Measurements from ENCODE around the gene ERF.

The ERF gene

DNA sequence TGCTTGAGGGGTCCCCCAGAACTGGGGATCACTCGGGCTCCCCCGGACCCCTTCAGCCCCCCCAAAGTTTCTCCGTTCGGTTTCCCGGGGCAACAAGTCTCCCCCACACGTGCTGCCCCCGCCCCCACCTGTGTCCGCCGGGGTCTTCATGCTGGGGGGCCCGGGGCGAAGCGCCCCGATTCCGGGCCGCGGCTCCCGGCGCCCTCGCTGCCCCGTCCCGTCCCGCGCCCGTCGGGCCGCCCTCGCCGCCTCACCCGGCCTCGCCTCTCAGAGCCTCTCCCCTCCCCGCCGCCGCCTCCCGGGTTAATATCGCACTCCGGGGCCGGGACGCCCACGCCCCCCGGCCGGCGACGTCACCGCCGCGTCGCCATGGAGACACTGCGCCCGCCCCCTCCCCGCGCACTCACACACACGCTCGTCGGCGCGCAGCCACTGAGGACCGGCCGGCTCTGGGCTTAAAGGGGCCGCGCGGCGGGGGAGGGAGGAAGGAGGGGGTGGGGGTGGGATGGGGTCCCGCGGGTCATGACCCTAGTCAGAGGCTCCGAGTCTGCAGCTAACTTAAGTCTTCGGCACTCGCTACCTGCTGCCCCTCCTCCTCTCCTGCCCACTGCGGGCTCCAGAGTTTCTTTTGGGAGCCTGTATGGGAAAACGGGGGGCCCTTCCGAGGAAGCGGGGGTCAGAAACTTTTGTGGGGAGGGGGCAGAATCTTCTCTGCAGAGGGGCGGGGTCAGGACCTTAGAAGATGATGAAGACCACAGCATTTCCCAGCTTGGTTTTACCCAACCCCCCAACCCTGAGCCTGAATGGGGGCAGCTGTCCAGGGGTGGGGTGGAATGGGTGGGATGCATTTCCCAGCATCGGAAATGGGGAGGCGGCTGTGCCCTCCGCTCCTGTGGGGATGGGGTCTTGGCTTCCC is at the start of gene ERF:
Gene ERF, minus strand, starts transcription at position 279 of the 916 bp plus-strand sequence. Its CDS starts 129 bp downstream, at position 150.
- DNase-seq: peak; percentile 93

DNA sequence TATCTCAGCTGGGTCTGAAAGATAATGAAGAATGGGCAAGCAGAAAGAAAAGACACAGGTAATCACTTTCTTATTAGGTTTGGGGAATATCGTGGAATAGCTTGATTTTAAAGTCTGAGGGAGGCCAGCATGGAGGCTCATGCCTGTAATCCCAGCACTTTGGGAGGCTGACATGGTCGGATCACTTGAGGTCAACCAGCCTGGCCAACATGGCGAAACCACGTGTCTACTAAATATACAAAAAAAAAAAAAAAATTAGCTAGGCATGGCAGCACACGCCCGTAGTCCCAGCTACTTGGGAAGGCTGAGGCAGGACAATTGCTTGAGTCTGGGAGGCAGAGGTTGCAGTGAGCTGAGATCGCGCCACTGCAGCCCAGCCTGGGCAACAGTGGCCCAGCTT is 48.9 kb upstream of the ERF start:
- no peak for DNase-seq

- no peak for DNase-seq
These were observed 48.2 kb upstream of the ERF start for GRCh38 chr19:42303101-42303464.

DNA sequence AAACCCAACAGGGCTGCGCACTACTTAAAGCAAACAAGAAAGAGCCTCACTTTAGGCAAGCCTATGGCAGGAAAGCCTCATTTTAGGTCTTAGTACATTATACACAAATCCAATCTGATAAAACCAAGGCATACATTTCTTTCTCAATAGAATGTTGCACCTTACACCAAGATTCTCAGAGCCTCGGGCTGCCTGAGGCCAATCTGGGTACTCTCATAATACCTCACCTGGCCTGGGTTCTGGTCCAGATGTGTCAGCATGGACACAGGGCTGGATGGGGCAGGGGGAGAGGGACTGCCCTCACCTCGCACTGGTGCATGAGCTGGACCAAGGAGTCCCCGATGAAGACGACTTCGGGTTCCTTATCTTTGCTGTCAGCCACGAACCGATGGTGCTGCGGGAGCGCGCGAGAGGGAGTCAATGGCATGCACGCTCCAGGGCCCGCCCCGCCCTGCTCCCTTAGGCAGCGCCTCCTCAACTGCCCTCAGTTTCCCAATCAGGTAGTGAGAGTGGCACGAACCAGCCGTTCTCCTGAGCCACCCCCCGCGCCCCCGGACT is 46.8 kb upstream of the ERF start, which contains the start of gene PRR19:
Gene PRR19, plus strand, starts transcription at position 487 of the 558 bp plus-strand sequence. CDS start 7,453 bp downstream, outside the sequence.
- DNase-seq: no peak

- no peak for DNase-seq
These were observed 42.1 kb upstream of the ERF start for GRCh38 chr19:42297039-42297438.

DNA sequence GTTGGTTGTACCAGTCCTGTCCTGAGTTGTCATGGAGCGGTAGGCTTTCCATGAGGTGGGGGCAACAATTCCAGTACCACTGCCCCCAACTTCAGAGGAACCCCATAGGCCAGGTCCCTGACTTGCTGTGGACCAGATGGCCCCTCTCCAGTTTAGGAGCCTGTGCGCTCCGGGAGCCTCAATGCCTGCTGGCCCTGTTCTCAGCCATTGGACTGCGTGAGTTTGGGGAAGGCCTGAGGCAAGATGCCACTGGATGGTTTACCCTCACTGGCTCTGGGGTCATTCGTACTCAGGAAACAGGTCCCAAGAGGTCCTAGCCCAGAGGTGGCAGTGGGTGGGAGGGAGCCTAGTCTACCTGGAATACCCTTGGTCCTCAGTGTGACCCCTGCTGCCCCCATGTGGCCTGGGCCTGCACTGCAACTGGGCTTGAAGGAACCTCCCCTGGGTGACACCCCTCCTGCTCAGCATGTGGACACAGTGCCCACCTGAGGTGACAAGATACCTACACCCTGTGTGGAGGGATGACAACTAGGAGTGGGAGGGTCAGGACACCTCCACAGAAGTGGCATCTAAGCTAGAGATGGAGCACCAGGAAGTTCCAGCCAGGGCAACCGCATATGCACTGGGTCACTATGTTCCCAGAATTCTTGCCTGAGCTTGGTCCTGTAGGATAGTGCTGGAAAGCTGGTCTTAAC is 41.0 kb upstream of the ERF start:
- DNase-seq: peak; percentile 93

GRCh38 chr19:42295342-42295741 is 40.4 kb upstream of the ERF start:
- no peak for DNase-seq

DNA sequence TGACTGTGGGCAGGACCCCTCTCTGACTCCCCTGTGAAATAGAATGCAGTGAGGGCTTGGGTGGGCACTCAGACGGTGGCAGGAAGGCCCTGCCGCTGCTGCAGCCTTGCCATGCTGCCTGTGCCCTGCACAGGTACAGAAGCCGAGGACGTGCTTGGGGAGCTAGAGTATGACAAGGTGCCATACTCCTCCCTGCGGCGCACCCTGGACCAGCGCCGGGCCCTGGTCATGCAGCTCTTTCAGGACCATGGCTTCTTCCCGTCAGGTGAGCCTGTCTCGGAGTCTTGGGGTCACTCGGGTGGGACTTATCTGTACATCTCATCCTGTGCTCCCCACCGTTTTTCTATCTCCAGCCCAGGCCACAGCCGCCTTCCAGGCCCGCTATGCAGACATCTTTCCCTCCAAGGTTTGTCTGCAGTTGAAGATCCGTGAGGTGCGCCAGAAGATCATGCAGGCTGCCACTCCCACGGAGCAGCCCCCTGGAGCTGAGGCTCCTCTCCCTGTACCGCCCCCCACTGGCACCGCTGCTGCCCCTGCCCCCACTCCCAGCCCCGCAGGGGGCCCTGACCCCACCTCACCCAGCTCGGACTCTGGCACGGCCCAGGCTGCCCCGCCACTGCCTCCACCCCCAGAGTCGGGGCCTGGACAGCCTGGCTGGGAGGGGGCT is 39.7 kb upstream of the ERF start:
- no peak for DNase-seq

DNA sequence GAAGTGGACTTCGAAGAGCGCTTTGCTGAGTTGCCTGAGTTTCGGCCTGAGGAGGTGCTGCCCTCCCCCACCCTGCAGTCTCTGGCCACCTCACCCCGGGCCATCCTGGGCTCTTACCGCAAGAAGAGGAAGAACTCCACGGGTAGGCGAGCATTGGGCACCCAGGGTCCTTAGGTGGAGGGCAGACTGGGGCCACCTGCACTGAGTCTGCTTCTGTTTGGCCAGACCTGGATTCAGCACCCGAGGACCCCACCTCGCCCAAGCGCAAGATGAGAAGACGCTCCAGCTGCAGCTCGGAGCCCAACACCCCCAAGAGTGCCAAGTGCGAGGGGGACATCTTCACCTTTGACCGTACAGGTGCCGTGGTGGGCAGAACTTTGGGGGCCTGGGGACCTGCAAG is 39.0 kb upstream of the ERF start:
- DNase-seq: no peak

- DNase-seq: no peak
These were observed 38.6 kb upstream of the ERF start for GRCh38 chr19:42293540-42293939.

DNA sequence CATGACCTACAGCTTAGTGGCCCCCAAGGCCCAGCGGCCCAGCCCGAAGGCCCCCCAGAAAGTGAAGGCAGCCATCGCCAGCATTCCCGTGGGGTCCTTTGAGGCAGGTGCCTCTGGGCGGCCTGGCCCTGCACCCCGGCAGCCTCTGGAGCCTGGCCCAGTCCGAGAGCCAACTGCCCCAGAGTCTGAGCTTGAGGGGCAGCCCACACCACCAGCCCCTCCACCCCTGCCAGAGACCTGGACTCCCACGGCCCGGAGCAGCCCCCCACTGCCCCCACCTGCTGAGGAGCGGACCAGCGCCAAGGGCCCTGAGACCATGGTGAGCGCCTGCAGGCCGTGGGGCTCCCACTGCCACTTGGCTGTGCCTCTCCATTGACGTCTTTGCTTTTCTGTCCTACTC is 38.0 kb upstream of the ERF start:
- no peak for DNase-seq

- no peak for DNase-seq
These were observed 37.4 kb upstream of the ERF start for GRCh38 chr19:42292042-42292960.

GRCh38 chr19:42291435-42291810 is 36.5 kb upstream of the ERF start:
- no peak for DNase-seq

DNA sequence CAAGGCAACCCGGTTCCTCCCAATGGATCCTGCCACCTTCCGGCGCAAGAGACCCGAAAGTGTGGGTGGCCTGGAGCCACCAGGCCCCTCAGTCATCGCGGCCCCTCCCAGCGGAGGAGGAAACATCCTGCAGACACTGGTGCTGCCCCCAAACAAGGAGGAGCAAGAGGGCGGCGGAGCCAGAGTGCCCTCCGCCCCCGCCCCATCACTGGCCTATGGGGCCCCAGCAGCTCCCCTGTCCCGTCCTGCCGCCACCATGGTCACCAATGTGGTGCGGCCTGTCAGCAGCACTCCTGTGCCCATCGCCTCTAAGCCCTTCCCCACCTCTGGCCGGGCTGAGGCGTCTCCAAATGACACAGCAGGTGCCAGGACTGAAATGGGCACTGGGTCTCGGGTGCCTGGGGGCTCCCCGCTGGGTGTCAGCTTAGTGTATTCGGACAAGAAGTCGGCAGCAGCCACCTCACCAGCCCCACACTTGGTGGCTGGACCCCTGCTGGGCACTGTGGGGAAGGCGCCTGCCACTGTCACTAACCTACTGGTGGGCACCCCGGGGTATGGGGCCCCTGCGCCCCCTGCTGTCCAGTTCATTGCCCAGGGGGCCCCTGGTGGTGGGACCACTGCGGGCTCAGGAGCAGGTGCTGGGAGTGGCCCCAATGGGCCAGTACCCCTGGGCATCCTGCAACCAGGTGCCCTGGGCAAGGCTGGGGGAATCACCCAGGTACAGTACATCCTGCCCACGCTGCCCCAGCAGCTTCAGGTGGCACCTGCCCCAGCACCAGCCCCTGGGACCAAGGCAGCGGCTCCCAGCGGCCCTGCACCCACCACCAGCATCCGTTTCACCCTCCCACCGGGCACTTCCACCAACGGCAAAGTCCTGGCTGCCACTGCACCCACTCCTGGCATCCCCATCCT is 35.9 kb upstream of the ERF start:
- DNase-seq: peak; percentile 64

GRCh38 chr19:42290136-42290522 is 35.2 kb upstream of the ERF start:
- no peak for DNase-seq

DNA sequence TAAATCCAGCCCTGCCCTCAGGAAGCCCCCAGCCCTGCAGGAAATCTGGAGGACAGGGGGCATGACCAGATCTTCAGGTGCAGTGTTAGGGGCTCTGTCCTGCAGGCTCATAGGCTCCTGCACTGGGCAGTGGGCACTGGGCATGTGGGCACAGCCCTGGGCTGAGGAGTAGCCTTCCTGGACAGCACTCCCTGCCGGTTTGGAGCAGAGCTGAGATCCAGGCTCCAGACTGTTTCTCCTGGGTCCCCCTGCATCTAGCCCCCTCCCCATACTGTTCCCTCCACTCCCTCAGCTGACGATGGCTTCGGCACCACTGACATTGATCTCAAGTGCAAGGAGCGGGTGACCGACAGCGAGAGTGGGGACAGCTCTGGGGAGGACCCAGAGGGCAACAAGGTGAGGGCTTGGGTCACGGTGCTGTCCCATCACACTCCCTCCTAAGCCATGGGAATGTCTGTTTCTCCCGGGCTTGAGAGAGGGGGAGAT is 34.7 kb upstream of the ERF start:
- DNase-seq: no peak

GRCh38 chr19:42288881-42289555 is 34.1 kb upstream of the ERF start:
- no peak for DNase-seq

DNA sequence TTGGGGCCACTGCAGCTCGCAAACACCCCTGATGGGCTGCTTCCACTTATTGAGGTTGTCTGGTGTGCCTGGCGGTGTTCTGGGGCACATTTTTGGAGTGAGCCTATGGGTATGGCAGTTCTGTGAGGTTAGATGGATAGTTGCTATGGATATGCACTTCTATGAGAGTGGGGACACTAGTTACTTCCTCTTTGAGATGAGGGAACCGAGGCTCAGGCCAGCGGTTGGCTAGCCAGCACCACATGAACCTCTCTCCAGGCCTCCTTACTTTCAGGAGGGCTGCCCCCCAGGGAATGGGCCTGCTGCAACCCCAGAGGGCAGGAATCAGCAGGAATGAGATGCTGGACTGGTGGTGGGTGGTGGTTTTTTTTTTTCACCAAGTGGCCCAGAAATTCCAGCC is 33.5 kb upstream of the ERF start:
- DNase-seq: no peak

- DNase-seq: no peak
These were observed 32.8 kb upstream of the ERF start for GRCh38 chr19:42287827-42288107.

GRCh38 chr19:42287017-42287826 is 32.3 kb upstream of the ERF start:
- no peak for DNase-seq

All from activated CD4-positive, alpha-beta T cell treated with anti-CD3 and anti-CD28 coated beads, Interleukin-2, amount 50 U/mL, for 1 hour (primary cell).